GM18526 (cell line): Measurements from ENCODE around the gene FNBP1.
A peak's percentile ranks its signal among the peaks of the same experiment; 100 is the strongest.

Source experiments
- POLR2A ChIP-seq: IDR thresholded peaks from 3 replicates; pipeline ENCODE4 v1.6.1; 2011; ENCODE audit not compliant: insufficient read length; ENCODE audit errors: extremely low read depth

Gene FNBP1

GRCh38 chr9:129921905-129922304, 121.1 kb downstream of the FNBP1 start:
- no peak for TF ChIP-seq POLR2A

- no peak for TF ChIP-seq POLR2A
Observed at GRCh38 chr9:129919841-129920240, 123.1 kb downstream of the FNBP1 start.

GRCh38 chr9:129919277-129919676, 123.7 kb downstream of the FNBP1 start:
- no peak for TF ChIP-seq POLR2A

GRCh38 chr9:129918296-129918950, 124.6 kb downstream of the FNBP1 start:
- TF ChIP-seq POLR2A: no peak

- no peak for TF ChIP-seq POLR2A
Observed at GRCh38 chr9:129916707-129917106, 126.3 kb downstream of the FNBP1 start.

DNA sequence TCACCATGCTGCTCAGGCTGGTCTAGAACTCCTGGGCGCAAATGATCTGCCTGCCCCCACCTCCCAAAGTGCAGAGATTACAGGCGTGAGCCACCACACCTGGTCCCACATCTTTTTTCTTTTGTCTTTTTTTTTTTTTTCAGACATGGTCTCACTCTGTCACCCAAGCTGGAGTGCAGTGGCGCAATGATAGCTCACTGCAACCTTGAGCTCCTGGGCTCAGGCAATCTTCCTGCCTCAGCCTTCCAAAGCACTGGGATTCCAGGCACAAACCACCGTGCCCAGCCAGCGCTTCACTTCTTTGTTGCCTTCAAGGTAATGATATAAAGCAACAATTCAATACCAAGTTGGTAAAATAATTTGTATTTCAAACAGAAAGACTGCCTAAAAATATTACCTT, 128.9 kb downstream of the FNBP1 start:
- TF ChIP-seq POLR2A: peak; percentile 18

- no peak for TF ChIP-seq POLR2A
Observed at GRCh38 chr9:129910628-129911567, 132.1 kb downstream of the FNBP1 start.

- TF ChIP-seq POLR2A: no peak
Observed at GRCh38 chr9:129909851-129910250, 133.1 kb downstream of the FNBP1 start.

DNA sequence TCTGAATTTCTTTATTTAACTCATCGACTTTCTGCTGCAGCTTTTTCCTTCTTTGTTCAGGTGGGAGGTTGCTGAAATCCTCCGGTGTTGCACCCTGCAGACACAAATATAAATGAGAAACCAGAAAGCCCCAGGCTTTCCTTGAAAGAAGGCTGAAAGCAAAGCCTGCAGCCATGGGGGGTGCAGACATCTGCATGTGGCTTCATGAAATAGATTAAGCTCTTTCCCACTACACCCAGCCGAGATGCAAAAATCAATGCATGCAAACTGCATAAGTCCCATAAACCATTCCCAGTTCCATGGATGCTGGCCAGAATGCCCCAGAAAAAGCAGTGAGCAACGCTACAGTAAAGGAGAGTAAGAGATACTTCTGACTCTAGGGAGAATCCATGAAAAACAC, 134.1 kb downstream of the FNBP1 start:
- TF ChIP-seq POLR2A: no peak

GRCh38 chr9:129907201-129907600, 135.8 kb downstream of the FNBP1 start:
- no peak for TF ChIP-seq POLR2A

DNA sequence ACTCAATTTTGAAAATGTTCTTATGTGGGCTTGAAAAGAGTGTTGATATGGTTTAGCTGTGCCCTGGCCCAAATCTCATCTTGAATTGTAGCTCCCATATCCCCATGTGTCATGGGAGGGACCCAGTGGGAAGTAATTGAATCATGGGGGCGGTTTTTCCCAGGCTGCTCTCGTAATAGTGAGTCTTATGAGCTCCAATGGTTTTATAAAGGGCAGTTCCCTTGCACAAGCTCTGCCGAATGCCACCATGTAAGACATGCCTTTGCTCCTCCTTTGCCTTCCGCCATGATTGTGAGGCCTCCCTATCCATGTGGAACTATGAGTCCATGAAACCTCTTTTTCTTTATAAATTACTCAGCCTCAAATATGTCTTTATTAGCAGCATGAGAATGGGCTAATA, 136.7 kb downstream of the FNBP1 start:
- TF ChIP-seq POLR2A: no peak

DNA sequence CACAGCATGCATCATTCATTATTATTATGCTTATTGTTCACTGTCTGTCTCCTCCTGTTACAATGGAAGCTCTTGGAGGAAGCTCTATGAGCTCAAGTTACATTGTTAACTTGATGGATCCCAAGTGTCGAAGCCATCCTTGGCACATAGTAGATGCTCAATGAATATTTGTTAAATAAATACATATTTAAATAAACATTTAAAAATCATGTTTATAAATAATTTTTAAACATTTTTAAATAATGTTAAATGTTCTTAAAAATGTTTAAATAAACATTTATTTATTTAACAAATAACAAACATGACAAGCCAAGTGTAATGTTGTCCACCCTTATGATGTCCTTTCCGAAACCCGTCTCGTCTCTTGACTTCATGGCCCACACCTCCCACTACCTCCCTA, 138.3 kb downstream of the FNBP1 start:
- TF ChIP-seq POLR2A: no peak

GRCh38 chr9:129902740-129903134, 140.3 kb downstream of the FNBP1 start:
- no peak for TF ChIP-seq POLR2A

- TF ChIP-seq POLR2A: no peak
Observed at GRCh38 chr9:129901993-129902739, 140.8 kb downstream of the FNBP1 start.

DNA sequence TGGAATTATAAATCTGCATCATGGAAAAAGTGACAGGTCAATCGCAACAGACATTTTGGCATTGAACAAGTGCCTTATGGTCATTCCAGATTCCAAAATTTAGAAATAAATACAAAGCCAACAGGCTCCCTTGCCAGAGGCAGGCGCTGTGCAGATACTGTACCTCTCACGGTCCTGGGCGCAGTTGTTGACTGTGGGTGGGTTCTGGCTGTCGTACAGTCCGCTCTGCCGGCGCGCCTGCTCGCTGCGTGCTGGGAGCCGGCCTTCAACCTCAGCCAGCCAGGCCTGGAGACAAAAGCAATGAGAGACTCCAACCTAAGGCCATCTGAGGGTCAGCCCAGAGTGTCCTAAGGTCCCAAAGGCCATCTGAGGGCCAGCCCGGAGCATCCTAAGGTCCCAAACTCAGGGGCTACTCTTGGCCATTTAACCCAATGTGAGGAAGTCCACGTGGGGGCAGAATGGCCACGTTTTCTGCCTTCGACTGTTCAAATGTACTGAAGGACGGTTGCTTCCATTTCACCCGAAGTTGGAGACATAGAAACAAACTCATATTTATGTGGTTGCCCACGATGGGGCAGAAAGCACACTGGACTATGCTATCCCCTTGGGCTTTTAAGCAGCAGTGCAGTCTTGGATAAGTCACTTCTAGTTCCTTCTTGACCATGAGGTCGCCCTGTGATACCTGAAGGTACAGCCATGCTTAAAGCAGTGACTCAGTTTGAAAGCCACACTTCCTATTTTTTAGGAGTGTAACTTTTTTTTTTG, 142.5 kb downstream of the FNBP1 start:
- TF ChIP-seq POLR2A: no peak
